HG02610 (cell line): ENCODE measurements around the gene SOX6.

ENCODE experiments used
- ATAC-seq: cut with Tn5 transposase; IDR thresholded peaks from one replicate; pipeline ENCODE4 v1.9.1; 2021; ENCODE audit warnings: mild to moderate bottlenecking, moderate library complexity; ENCODE audit not compliant: unreplicated experiment

Gene SOX6

DNA sequence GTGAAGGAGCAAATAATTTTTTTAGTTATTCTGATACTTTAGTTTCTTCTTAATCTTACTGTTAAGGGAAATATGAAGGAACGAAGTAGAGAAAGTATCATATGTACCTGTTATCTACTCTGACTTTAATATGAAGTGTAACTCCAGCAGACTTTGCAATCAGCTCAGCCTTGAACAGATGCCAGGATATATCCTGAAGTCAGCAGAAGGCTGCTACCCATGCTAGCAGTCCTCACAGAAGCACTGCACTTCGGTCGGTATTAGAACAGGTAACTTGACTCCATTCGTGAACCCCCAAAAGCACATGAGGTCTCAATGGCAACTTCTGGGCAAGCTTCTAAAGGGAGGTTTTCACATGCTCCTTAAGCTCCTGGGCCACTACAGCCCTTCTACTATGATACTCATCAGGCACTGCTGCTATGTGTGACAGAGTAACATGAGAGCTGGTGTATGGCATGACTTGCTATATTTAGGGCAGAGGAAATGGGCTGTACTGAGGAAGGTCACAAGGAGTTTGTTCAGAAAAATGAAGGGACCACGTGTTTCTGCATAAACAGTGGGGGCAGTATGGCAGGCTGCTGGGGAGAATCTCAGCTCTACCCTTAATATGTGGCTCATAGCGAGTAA lies 344.1 kb downstream of the SOX6 start:
- no peak for ATAC-seq

GRCh38 chr11:16011396-16011795 lies 344.9 kb downstream of the SOX6 start:
- no peak for ATAC-seq

DNA sequence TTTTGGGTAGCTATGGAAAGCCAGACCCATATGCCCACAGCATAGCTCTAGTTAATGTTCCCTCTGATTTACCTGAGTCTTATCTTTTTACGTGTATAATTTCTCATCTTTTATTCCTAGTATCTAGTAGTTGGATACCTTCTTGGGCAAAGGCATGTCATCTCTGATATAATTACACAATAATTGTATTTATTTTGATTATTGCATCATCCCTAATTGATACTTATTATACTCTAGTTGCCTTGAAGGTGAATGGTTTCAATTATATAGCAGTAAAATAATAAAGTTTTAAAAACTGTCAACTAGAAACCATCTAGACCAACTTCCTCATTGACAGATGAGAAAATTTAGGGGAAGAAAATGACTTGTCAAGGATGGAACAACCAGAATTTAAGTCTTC lies 347.3 kb downstream of the SOX6 start:
- no peak for ATAC-seq

DNA sequence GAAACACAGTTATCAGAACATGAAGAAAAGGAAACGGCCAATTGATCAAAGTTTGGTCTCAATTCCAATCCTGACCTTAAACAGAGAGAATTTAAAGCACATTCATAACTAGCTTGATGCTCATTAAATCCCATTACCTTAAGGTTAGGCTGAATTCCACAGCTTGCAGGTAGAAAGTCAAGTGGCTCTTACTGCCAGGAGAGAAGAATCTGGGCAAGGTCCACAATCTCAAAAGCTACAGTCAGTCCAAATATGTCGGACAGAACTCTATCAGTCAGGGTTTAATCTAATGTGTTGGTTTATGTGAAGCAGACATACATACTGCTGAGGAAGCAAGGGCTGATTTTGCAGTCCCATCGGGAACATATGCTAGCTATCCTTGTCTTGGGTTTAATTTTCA lies 348.8 kb downstream of the SOX6 start:
- no peak for ATAC-seq

DNA sequence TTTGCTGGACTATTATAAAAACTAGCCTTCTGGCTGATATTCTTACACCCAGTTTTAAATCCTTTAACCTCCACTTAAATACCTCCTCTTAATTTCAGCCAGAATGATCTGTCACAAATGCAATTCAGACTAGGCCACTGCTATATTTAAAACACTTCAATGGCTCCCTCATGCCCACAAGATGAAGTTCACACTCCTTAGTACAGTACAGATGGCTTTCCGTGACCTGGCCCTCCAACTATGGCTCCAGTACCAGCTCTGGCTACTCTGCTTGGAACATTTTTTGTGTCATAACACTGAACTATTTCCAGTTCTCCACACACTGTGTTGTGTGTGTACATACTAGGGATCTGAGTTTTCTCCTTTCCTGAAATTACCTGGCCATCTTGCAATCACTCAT lies 353.4 kb downstream of the SOX6 start:
- no peak for ATAC-seq

DNA sequence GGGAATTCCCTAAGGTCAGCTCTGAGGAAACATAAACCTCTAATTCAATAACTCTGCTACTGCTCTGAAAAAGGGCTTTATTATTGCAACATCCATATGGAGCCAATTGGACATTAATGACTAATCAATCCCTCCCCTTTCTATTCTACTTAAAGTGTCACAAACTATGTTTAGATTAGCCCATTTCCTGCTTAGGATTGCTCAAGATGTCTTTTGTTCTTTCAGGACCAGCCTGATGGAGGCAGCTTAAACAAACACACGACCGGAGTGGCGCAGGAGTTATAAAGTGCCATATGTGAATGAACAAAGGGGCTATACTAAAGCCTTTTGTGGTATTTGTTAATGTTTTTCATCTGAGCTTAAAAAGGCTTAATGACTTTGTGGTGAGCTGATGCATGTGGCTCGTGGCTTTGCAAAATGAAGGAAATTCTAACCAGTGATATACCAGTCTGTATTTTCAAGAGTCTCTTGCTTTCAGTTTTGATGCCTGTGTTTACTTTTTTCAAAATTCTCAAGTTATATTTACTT lies 354.4 kb downstream of the SOX6 start:
- ATAC-seq: no peak

- ATAC-seq: no peak
Measured at GRCh38 chr11:16001044-16001568, 355.2 kb downstream of the SOX6 start.

DNA sequence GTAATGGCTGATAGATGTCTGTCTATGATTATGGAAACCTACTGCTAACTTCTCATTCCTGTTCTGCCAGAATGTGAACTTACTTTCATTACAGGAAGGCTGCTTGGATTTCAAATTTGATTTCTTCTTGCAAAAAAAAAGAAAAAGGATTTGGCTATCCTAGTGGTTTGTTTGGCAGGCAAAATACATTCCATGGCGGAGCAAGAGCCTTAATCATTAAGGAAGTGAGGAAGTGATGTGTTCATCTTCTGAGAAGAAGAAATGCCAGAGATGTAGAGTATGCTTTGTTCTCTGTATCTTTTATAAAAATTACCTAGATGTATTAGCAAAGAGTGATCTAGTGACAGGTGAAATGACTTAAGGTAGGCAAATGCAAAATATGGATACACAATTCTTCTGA lies 356.3 kb downstream of the SOX6 start:
- ATAC-seq: no peak

DNA sequence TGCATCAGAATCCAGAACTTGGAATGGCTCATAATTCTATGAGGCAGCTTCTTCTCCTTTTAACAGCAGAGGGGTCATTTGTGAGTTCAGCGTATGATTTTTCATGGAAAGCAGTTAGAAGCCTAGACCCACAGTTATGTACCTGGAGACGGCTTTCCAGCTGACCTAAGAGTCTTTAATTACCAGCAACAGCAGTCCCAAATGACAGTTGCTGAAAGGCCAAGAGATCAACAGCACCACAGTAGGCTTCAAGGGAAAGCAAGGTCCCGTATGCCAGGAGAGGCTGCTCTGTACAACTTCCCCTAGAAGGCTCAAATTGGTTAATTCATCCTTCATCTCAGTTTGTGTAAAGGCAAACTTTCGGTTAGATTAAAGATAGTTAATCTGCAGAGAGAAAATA lies 363.0 kb downstream of the SOX6 start:
- ATAC-seq: no peak

GRCh38 chr11:15991215-15991614 lies 365.1 kb downstream of the SOX6 start:
- no peak for ATAC-seq

GRCh38 chr11:15989685-15990084 lies 366.7 kb downstream of the SOX6 start:
- ATAC-seq: no peak

DNA sequence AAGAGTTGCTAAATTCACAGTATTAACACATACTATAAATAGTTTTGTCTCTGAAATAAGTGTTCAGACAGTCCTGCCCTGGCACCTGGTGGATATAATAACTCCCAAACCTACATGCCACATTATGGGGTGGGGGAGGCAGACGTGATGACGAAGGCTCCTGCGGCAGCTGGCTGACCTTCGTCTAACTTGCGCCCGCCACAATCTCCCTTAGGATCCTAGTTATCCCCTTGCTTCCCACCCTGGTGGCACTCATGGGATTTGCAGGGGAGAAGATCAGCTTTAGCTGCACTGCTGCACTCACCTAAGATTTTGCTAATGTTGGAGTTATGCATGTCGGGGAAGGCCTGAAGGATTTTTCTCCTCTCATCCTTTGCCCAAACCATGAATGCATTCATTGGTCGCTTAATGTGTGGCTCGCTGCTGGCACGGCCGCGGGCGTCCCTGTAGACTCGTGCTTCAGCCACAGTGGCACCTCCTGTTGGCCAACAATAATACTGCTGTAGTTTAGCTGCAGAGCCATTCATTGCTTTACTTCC lies 367.6 kb downstream of the SOX6 start:
- ATAC-seq: no peak

DNA sequence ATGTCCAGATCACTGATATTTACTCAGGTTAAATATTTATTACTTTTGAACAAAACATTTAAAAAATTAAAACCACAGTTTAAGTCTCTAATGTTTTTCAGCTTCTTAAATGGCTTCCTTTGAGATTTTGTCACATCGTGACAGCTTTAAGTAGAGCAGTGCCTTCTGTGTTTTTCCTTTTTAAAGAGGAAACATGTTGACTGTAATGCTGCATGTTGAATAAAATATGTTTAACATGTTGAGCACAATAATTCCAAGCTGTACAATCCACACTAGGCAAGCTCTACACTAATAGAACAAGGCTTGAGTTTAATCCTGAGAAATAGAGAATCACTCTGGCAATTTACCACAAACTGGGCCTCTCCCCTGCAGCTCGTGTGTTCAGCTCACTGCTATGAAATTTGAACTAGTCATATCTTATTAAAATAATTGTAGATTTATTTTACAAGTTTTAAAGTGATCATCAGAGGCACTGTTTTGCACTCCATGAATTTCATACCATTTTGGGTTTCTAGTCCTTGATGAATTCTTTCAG lies 368.3 kb downstream of the SOX6 start:
- ATAC-seq: no peak

DNA sequence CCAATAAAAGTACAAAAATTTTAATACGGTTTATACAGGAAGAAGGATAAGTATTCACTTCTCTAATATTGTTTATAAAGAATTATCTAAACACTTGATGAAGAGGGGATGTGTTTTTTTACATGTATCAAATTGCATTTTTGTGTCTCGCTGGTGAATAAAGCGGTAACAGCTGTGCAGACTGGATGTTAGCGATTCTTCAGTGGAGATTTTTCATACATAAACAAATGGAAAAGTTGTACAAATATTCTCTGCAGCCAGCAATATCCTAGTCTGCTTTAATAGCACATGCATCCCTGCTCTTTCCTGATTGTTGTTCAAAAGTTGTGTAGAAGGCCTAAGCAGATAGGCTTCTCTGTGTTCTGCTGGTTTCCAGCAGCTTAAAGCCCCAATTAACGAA lies 369.3 kb downstream of the SOX6 start:
- no peak for ATAC-seq

- ATAC-seq: no peak
Measured at GRCh38 chr11:15985860-15986139, 370.5 kb downstream of the SOX6 start.

GRCh38 chr11:15985127-15985859 lies 371.1 kb downstream of the SOX6 start:
- ATAC-seq: no peak

DNA sequence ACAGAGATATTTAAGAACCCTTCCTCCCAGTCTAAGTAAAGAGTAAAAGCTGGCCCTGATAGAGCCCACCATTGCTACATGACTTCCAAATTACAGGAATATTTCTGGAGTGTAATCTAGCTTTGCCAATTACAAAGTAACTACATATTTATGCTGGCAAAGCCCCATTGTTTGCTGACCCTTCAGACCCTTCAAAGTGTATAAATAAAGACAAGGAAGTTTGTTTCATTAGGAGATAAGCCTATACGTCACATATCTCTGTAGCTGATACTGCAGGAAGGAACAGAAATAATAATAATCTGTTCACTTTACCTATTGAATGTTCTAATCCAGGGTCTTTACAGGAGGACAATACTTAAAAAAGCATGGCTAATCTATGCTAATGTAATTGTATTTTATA lies 375.1 kb downstream of the SOX6 start:
- ATAC-seq: no peak

DNA sequence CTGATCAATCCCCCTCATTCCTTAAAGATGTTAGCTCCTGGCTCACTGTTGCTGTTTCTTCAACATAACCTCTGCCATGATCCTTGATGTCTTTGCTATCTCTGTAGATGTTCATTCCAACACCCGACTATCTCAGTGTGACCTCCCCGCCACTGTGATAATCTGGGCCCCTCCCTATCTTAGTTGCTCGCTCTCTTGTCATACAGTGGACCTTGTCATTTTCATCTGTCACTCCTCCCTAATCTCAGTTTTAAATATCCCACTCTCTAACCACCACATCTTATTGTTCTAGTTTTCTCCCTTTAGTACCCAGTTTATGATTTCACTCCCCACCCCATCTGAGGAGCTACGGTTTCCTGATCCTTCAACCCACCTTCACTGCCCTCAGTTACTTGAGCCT lies 379.2 kb downstream of the SOX6 start:
- ATAC-seq: no peak

- no peak for ATAC-seq
Measured at GRCh38 chr11:15976433-15977045, 379.8 kb downstream of the SOX6 start.

- ATAC-seq: no peak
Measured at GRCh38 chr11:15975742-15976141, 380.6 kb downstream of the SOX6 start.

GRCh38 chr11:15972838-15973237 lies 383.5 kb downstream of the SOX6 start:
- ATAC-seq: no peak

DNA sequence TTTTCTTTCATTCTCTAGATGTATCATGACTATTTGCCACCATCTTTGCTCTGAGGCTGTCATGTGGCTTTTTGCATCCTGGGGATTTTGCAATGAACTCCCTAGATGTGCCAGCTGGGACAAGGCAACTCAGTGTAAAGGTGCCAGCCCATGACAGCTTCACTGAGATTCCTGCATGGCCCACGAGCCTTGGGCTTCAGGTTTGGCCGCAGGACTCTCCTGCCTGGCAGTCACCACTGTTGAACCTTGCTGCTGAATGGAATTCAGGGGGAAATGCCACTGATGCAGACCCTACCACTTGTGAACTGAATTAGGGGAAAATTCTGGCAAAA lies 385.2 kb downstream of the SOX6 start:
- ATAC-seq: no peak
